ENCODE measurements around the gene COL4A2.

DNA sequence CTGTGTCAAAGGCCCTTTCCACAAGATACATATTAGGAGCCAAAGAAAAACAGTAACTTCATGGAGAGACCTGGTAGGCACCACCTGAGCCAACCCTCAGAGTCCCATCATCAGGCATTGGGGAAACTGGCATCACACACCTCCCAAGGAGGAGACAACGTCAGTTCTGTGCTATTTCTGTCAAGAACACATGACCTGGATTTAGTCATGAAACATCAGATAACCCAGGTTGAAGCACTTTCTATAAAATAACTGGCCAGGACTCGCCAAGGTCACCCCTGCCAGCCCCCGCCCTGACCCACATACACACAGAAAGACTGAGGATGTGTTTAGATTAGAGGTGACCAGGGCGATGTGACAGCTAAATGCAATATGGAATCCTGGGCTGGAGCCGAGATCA lies 35.8 kb upstream of the COL4A2 start:
- TF ChIP-seq SP1 (IDR thresholded peaks at IDR 0.05) = no peak
- no peak for TF ChIP-seq NFRKB (IDR thresholded peaks at IDR 0.05)
- no peak for TF ChIP-seq ZNF384 (IDR thresholded peaks at IDR 0.05)
- no peak for TF ChIP-seq FOXA1 (IDR thresholded peaks at IDR 0.05)
